ENCODE measurements around the gene TMEM81.

GRCh38 chr1:205064301-205064700 is 20.0 kb downstream of the TMEM81 start:
- no peak for TF ChIP-seq CTCF (IDR thresholded peaks at IDR 0.05)
- TF ChIP-seq EP300 (IDR thresholded peaks at IDR 0.05), result no peak
- TF ChIP-seq POLR2A (IDR thresholded peaks at IDR 0.05), result no peak

All from sigmoid colon (tissue), 4 donors.